ENCODE data around the gene NOCT. TPM values are rescaled to one million over a fixed set of nuclear protein-coding genes. Genes with fewer than 3 reads are reported as not detected.
"Not testable (repeated sequence)": the region's sequence is repeated elsewhere in the genome, so short reads cannot be mapped to it uniquely, and the experiment has no call there.

NOCT gene
- total RNA-seq, 4 donors from 2014 or later, result 1.2 to 3.5 (median 3.4) TPM

DNA sequence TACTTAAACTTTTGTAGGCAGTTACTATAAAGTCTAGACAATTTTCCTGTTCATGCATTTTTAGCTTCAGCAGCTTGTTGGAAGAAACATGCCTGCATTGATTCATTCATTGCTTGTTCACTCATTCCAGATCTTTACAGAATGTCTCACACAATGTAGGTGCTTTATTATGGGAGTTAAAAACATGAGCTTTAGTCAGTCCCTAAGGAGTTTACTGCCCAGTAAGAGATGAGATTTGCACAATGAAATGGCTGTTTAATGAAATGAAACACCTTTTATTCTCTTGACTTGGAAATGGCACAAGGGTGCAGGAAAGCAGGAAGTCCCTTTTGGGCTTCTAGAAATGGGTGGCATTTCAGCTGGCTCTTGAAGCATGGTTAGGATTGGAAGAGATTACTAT, 2.9 kb downstream of the NOCT start:
- ATAC-seq, result no peak
- peaks cover 0 to 34% (median 7%) of the 10 kb centered on the region in 3 donors for H3K4me1 ChIP-seq
- no peaks in the 10 kb centered on the region for H3K36me3 ChIP-seq
- H3K9me3 ChIP-seq, result no peaks in the 10 kb centered on the region
- no peak for TF ChIP-seq POLR2A (IDR thresholded peaks at IDR 0.05)
- no peak for TF ChIP-seq EP300 (IDR thresholded peaks at IDR 0.05)
- TF ChIP-seq POLR2AphosphoS5 (IDR thresholded peaks at IDR 0.05), result no peak
- TF ChIP-seq, protein P1, sequence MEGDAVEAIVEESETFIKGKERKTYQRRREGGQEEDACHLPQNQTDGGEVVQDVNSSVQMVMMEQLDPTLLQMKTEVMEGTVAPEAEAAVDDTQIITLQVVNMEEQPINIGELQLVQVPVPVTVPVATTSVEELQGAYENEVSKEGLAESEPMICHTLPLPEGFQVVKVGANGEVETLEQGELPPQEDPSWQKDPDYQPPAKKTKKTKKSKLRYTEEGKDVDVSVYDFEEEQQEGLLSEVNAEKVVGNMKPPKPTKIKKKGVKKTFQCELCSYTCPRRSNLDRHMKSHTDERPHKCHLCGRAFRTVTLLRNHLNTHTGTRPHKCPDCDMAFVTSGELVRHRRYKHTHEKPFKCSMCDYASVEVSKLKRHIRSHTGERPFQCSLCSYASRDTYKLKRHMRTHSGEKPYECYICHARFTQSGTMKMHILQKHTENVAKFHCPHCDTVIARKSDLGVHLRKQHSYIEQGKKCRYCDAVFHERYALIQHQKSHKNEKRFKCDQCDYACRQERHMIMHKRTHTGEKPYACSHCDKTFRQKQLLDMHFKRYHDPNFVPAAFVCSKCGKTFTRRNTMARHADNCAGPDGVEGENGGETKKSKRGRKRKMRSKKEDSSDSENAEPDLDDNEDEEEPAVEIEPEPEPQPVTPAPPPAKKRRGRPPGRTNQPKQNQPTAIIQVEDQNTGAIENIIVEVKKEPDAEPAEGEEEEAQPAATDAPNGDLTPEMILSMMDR (IDR thresholded peaks at IDR 0.05), result no peak
- H3K27ac ChIP-seq, result no peak overlapping the region
- H3K4me3 ChIP-seq, result no peak overlapping the region
- no peaks in the 10 kb centered on the region for H3K27me3 ChIP-seq

DNA sequence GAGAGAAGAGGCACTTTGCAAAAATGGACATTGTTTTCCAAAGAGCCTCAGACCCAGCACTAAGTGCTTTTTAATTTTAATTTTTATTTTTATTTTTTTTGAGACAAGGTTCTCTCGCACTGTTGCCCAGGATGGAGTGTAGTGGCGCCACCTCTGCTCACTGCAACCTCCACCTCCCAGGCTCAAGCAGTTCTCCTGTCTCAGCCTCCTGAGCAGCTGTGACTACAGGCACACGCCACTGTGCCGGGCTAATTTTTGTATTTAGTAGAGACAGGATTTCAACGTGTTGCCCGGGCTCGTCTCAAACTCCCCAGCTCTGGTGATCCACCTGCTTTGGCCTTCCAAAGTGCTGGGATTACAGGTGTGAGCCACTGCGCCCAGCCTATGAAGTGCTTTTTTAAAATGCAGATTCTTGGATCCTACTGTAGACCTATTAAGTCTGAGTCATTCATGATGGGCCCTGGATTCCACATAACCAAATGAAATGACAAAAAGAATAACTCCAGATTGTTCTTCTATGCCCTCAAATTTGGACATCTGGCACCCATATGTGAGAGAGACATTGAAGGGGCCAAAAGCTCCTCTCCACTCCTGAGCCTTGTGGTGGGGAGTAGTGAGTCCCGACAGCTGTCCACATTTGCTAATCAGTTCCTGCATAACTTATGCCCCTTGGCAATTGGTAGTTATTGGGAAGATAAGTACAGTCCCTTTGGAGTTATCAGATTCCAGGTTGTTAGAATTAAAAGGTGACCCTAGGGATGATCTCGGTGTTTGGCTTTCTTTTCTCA, 3.6 kb downstream of the NOCT start:
- no peak for ATAC-seq
- H3K27me3 ChIP-seq, result no peaks in the 10 kb centered on the region
- 86 to 95% methylated on average over 3 to 6 of the region's 10 CpGs for WGBS, 2 donors (ENCODE audit: low coverage in 1 of 2)
- peaks cover 0 to 30% (median 7%) of the 10 kb centered on the region in 3 donors for H3K4me1 ChIP-seq
- H3K4me3 ChIP-seq, result no peak overlapping the region
- H3K27ac ChIP-seq, result no peak overlapping the region
- TF ChIP-seq POLR2AphosphoS5 (IDR thresholded peaks at IDR 0.05), result no peak
- TF ChIP-seq, protein P1 (IDR thresholded peaks at IDR 0.05), result no peak
- TF ChIP-seq POLR2A (IDR thresholded peaks at IDR 0.05), result no peak
- no peak for TF ChIP-seq EP300 (IDR thresholded peaks at IDR 0.05)
- no peaks in the 10 kb centered on the region for H3K9me3 ChIP-seq
- no peaks in the 10 kb centered on the region for H3K36me3 ChIP-seq

DNA sequence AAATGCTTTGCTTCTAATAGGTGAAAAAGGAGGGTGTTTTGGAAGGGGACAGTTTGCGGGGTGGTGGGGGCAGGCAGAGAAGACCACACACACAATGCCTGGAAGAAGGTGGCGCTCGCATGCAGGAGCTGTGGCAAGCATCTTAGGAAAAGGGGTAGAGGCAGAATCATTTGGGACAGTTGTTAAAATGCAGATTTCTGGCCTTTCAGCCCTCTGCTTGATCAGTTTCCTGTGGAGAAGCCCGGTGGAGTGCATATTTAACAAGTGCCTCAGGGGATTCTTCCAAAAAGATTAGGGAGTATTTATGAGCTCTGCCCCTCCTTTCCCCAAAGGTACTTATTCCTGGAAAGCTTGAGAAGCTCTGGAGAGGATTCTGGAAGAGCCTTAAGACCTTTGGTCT, 4.8 kb downstream of the NOCT start:
- no peak for TF ChIP-seq EP300 (IDR thresholded peaks at IDR 0.05)
- no peak for TF ChIP-seq POLR2A (IDR thresholded peaks at IDR 0.05)
- no peak for TF ChIP-seq POLR2AphosphoS5 (IDR thresholded peaks at IDR 0.05)
- TF ChIP-seq, protein P1 (IDR thresholded peaks at IDR 0.05), result no peak
- Histone ChIP-seq H3K36me3 (no peaks in the 10 kb centered on the region), H3K27ac (no peak overlapping the region), H3K4me3 (no peak overlapping the region), H3K27me3 (no peaks in the 10 kb centered on the region), H3K9me3 (no peaks in the 10 kb centered on the region), H3K4me1 (peaks cover 0 to 19% (median 0%) of the 10 kb centered on the region in 3 donors)
- ATAC-seq, result no peak
- 86 to 91% methylated on average over 1 to 4 of the region's 4 CpGs for WGBS, 2 donors (ENCODE audit: low coverage in 1 of 2)

DNA sequence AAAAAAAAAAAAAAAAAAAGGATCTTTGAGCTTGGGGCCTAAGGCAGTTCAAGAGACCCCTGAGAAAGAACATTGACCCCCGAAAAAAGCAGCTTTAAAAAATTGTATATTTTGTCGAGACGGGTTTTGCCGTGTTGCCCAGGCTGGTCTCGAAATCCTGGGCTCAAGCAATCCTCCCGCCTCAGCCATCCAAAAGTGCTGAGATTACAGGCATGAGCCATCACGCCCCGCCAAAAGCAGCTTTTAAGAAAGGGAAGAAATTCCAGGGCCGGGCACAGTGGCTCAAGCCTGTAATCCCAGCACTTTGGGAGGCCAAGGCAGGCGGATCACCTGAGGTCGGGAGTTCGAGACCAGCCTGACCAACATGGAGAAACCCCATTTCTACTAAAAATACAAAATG, 5.5 kb downstream of the NOCT start:
- H3K9me3 ChIP-seq, H3K27ac ChIP-seq, H3K4me3 ChIP-seq, H3K36me3 ChIP-seq, ATAC-seq, H3K27me3 ChIP-seq: not testable (repeated sequence)
- peaks cover 0 to 18% (median 0%) of the 10 kb centered on the region in 3 donors for H3K4me1 ChIP-seq
- 100% methylated on average over 9 of the region's 12 CpGs; no CpG with 5 or more reads in 1 of the 2 donors for WGBS, 2 donors (ENCODE audit: low coverage in 1 of 2)

DNA sequence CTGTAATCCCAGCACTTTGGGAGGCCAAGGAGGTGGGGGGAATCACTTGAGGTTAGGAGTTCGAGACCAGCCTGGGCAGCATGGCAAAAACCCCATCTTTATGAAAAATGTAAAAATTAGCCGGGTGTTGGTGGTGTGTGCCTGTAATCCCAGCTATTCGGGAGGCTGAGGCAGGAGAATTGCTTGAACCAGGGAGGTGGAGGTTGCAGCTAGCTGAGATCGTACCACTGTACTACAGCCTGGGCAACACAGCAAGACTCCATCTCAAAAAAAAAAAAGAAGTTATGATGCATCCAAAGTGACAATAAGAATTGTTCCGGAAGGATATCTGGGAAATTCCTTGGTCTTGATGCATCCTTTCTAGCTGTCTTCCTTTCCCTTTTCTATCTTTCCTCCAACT, 7.3 kb downstream of the NOCT start:
- TF ChIP-seq, protein P1 (IDR thresholded peaks at IDR 0.05), result no peak
- no peak for TF ChIP-seq POLR2A (IDR thresholded peaks at IDR 0.05)
- no peak for TF ChIP-seq EP300 (IDR thresholded peaks at IDR 0.05)
- no peak for TF ChIP-seq POLR2AphosphoS5 (IDR thresholded peaks at IDR 0.05)
- no peaks in the 10 kb centered on the region for H3K9me3 ChIP-seq
- H3K4me3 ChIP-seq, result no peak overlapping the region
- 88 to 95% methylated on average over 4 to 5 of the region's 5 CpGs for WGBS, 2 donors (ENCODE audit: low coverage in 1 of 2)
- H3K27ac ChIP-seq, result no peak overlapping the region
- peaks cover 0 to under 1% of the 10 kb centered on the region in 2 donors for H3K36me3 ChIP-seq
- no peak for ATAC-seq
- no peaks in the 10 kb centered on the region for H3K27me3 ChIP-seq
- H3K4me1 ChIP-seq, result peaks cover 0 to under 1% (median 0%) of the 10 kb centered on the region in 3 donors
